HG03565 (cell line): ENCODE measurements around the gene ASCC3.

Experiments
- ATAC-seq: cut with Tn5 transposase; IDR thresholded peaks from one replicate; pipeline ENCODE4 v1.9.1; 2021; ENCODE audit warnings: mild to moderate bottlenecking, moderate library complexity; ENCODE audit not compliant: unreplicated experiment

The ASCC3 gene, protein sequence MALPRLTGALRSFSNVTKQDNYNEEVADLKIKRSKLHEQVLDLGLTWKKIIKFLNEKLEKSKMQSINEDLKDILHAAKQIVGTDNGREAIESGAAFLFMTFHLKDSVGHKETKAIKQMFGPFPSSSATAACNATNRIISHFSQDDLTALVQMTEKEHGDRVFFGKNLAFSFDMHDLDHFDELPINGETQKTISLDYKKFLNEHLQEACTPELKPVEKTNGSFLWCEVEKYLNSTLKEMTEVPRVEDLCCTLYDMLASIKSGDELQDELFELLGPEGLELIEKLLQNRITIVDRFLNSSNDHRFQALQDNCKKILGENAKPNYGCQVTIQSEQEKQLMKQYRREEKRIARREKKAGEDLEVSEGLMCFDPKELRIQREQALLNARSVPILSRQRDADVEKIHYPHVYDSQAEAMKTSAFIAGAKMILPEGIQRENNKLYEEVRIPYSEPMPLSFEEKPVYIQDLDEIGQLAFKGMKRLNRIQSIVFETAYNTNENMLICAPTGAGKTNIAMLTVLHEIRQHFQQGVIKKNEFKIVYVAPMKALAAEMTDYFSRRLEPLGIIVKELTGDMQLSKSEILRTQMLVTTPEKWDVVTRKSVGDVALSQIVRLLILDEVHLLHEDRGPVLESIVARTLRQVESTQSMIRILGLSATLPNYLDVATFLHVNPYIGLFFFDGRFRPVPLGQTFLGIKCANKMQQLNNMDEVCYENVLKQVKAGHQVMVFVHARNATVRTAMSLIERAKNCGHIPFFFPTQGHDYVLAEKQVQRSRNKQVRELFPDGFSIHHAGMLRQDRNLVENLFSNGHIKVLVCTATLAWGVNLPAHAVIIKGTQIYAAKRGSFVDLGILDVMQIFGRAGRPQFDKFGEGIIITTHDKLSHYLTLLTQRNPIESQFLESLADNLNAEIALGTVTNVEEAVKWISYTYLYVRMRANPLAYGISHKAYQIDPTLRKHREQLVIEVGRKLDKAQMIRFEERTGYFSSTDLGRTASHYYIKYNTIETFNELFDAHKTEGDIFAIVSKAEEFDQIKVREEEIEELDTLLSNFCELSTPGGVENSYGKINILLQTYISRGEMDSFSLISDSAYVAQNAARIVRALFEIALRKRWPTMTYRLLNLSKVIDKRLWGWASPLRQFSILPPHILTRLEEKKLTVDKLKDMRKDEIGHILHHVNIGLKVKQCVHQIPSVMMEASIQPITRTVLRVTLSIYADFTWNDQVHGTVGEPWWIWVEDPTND (N-terminal part only)

DNA sequence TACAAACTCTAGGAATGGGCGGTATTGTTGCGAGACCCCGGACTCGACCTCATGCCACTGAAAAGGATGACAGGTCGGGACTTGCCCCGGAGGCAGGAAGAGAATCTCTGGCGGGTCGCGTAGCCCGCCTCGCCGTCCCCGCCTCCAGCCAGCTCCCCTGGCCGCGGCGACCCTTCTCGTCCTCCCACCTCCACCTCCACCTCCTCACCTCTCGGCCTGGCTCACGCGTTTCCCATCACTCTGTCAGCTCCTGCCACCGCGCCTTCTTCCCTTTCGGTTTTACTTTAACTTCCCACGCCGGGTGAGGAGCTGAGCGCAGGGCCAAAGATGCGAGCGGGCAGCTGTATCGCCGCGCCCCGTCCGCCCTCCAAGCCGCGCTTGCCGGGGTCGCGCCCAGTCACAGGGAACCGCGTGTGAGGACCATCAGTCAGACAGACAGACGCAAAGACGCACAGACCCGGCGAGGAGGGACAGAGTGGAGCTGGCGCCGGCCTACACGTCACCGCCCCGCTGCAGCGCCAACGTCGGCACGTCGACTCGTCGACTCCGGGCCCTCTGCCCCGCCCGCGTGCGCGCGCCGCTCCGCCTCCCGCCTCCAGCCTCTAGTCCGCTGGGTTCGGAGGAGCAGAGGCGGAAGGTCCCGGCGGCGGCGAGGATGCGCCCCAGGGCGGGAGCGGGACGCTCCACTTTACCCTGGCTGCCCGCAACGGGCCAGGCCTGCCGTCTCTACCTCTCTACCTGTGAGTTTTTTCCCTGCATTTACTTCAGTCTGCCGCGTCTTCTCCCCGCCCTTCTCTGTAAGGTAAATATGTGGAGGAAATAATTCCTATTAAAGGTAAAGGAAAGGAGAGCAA lies at the start of gene ASCC3:
TSS of gene ASCC3 (minus strand) at position 477 of the 854 bp plus-strand sequence. CDS start 13,332 bp downstream, outside the sequence.
- peak; percentile 95 for ATAC-seq

DNA sequence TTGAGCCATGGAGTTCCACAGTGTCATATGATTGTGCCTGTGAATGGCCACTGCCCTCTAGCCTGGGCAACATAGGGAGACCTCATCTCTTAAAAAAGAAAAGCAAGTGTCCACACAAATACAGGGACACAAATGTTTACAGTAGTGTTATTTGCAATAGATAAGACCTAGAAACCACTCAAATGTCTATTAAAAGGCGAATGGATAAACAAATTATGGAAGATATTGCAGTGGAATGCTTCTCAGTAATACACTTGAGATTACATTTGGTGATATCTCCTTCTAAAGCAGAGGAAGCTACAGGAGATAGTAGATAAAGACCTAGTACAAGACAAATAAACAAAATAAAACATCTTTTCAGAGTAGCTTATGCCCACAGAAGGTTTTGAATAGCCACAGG lies 44.6 kb upstream of the ASCC3 start:
- no peak for ATAC-seq

DNA sequence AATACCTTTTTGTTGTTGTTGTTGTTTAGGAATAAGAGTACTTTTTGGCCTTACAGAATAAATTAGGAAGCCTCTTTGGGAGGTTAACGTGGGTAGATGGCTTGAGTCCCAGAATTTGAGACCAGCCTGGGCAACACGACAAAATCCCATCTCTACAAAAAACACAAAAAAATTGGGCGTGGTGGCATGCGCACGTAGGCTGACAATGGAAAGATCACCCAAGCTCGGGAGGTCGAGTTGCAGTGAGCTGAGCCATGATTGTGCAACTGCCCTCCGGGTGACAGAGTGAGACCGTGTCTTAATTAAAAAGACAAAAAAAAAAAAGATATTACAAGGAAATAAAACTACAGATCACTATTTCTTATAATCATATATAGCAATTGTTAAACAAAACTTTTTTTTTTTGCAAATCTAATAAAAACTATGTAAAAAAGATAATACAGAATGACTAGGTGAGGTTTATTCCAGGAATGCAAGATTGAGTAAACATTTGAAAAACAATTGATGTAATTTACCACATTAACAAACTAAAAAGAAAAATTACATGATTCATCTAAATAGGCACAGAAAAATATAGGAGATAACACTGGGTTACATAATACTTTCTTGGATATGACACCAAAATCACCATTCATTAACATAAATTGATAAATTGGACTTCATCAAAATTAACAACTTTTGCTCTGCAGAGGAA lies 43.6 kb upstream of the ASCC3 start:
- ATAC-seq = no peak

DNA sequence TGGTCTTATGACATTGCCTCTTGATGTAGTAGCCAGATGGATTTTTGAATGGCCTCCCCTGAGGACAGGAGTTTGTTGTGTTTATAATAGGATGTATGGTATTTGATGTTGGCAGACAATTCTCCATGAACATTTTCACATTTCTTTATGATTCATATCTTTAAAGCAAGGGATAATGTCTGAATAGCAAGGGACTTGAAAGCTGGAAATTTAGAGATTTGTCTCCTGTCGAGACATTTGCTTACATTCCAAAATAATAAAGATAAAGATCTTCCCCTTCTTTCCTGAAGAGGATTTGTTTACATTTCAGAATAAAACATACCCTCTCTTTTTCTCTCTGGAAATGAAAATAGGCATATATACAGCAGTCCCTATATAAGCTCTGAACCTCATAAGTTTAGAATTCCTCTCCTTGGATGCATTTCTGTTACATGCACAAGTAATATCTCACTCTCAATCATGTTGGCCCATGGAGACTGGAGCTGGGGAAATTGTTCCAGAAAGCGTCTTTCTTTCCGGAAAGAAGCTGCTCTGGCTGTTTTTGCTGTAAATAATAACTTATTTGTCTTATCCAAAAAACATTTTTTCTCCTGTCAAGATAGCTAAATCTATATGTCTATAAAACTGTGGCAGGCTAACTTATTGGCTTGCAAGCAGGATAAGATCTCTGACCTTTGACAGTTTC lies 42.5 kb upstream of the ASCC3 start:
- no peak for ATAC-seq

DNA sequence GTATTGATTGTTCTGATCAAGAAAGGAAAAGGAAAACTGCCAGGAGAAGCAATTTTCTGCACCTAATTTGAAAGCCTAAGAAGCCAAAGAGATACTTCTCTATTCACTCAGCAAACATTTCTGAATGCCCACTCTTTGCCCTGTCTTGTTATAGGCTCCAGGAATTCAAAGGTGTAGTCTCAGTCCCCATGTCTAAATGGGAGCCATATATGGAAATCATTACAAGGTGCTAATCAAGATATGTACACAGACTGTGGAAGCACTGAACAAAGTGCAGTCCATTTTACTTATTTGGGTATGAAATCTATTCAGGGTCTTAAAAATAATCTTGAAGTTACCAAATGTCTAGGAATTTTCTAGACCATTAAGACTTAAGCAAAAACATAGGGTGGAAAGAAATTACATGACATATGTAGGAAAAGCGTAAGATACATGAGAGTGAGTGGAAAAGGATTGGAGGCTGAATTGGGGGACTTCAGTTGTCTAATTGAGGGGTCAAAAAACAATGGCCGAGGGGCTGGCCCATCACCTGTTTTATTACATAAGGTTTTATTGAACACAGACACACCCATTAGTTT lies 39.0 kb upstream of the ASCC3 start:
- no peak for ATAC-seq

DNA sequence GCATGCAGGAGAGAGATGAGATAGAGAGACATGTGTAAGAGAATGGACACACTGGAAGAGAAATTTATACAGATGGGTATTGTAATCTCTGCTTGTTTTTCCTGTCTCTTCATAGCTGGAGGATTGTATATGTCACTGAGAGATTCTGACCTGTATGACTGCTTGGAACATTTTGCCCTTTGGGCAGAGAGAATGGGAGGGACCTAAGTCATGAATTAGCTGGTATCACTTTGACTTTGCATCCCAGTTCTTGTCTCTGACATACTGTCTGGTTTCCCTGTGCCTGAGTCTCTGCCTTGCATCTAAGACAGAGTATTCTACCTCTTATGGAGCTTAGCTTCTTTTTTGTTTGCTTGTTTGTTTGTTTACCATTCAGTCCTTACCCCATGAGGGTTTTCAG lies 37.0 kb upstream of the ASCC3 start:
- no peak for ATAC-seq

DNA sequence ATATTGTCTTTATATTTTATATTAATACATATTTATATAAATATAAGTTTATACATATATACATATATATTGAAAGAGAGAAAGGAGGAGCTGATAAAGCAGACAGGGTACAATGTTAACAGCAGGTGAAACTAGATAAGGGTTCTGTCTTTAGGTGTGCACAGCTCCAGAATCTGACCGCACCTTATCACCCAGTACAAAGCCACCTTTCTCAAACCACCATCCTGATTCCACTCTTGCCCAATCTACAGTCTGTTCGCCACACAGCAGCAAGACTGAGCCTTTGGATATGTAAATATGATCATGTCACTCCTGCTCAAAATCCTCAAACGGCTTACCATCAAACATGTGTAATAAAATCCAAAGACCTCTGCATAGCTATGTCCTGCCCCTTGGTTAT lies 34.7 kb upstream of the ASCC3 start:
- no peak for ATAC-seq

DNA sequence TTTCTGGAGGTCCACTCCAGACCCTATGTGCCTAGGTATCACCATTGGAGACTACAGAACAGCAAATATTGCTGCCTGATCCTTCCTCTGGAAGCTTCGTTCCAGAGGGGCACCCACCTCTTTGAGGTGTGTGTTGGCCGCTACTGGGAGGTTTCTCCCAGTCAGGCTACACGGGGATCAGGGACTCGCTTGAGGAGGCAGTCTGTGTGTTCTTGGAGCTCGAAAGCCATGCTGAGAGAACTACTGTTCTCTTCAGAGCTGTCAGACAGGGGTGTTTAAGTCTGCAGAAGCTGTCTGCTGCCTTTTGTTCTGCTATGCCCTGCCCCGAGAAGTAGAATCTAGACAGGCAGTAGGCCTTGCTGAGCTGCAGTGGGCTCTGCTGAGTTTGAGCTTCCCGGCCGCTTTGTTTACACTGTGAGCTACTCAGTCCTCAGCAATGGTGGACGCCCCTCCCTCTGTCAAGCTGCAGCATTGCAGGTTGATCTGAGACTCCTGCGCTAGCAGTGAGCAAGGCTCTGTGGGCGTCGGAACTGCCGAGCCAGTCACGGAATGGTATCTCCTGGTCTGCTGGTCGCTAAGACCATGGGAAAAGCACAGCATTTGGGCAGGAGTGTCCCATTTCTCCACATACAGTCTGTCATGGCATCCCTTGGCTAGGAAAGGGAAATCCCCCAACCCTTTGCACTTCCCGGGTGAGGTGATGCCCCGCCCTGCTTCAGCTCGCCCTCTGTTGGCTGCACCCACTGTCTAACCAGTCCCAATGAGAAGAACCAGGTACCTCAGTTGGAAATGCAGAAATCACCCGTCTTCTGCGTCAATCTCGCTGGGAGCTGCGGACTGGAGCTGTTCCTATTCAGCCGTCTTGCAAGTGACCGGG lies 32.5 kb upstream of the ASCC3 start:
- no peak for ATAC-seq

DNA sequence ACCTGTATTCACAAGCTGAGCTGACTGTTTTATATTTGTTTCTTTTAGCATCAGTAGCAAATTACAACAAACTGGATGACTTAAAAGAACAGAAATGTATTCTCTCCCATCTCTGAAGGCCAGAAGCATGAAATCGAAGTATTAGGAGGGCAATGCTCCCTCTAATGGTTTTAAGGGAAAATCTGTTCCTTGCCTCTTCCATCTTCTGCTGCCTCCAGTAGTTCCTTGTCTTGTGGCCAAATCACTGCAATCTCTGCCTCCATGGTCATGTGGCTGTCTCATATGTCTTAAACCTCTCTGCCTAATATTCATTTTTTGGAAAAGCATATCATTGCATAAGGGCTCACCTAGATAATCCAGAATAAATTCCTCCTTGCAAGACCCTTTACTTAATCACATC lies 25.2 kb upstream of the ASCC3 start:
- ATAC-seq = no peak

DNA sequence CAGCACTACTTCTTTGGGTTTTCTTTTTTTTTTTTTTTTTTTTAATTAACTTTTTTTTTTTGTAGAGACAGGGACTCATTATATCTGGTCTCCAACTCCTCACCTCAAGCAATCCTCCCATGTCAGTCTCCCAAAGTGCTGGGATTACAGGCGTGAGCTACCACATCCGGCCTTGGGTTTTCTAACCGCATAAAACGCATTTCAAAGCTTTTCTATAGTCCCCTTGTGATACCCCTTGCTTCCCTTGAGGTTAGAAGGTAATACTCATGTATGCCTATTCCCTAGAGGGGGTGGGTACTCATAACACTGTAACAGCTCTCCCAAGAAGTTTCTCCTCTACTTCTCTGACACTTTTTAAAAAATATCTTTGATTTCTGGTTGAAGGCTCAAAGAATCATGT lies 23.9 kb upstream of the ASCC3 start:
- ATAC-seq = no peak

DNA sequence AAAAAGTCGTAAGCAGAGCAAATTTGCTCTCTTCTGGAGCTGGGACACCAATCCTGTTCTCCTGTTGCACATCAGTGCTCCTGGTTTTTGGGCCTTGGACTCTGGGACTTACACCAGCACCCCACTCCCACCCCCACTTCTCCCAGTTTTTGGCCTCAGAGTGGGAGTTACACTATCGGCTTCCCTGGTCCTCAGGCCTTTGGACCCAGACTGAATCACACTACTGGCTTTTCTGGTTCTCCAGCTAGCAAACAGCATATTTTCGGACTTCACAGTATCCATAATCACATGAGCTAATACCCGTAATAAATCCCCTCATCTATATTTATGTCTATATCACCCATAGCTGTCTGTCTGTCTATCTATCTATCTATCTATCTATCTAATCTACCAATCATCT lies 23.2 kb upstream of the ASCC3 start:
- no peak for ATAC-seq

DNA sequence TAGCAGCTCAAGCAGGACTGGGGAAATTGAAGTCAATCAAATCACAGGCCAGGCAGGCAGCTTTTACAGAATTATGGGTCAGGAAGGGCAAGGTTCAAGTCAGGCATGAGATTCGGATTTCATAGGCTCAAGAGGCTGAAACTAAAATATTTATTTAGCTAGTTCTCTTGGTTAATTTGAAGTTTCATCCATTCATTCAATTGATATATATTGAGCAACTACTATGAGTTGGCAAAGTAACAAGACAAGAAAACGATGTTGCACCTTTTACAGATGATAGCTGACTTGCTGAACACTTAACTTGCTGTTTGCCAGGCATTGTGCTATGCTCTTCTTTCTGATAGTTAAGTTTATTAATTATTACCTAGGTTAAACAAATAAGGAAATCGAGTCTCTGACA lies 20.5 kb upstream of the ASCC3 start:
- ATAC-seq = no peak

DNA sequence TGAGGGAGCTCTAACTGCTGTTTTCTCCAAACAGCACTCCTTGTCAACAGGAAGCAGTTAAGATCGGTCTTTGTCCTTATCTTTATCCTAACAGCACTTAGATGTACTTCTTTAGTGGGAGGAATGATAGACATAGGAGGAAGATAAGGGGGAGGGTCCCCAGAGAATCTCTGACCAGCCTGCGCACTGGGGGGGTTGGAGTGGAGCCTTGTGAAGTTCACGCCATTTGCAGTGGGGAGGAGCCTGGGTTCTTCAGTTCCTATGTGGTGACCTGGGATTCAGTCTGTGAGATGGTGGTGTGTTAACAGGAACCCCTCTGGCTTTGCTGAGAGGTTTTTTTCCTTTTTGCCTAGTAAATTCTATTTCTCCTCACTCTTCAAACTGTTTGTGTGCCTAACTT lies 18.1 kb upstream of the ASCC3 start:
- ATAC-seq = no peak

DNA sequence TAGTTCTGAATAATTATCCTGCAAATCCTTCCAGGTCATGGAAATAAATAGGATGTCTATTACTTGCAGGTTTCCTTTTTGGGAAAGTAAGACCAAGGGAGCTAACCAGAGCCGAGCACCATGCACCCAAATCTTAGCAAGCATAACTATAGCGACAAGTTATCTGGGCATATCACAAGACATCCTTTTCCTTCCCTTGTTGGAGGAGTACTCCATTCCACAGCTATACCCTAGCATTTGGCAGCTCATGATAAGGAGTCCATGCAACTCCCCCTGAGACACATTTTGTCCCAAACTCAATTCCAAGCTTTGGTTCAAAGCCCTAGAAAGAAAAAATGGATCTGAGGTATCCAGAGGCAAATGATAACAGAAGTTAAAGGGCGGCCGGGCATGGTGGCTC lies 16.5 kb upstream of the ASCC3 start:
- ATAC-seq = no peak

DNA sequence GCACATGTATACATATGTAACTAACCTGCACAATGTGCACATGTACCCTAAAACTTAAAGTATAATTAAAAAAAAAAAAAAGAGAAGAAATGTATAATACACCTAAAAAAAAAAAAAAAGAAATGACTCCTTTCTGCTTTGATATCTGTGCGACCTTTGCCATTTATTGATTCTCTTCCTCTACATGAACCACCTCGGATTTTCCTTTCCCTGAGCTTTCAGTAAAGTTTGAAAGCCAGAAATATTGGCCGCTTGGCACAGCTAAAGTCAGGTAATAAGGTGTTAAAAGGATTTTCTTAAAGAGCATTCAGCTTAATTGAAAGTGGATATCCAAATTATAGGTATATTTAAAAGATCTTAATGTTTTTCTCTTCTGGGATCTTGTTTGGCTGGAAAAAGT lies 12.6 kb upstream of the ASCC3 start:
- no peak for ATAC-seq

DNA sequence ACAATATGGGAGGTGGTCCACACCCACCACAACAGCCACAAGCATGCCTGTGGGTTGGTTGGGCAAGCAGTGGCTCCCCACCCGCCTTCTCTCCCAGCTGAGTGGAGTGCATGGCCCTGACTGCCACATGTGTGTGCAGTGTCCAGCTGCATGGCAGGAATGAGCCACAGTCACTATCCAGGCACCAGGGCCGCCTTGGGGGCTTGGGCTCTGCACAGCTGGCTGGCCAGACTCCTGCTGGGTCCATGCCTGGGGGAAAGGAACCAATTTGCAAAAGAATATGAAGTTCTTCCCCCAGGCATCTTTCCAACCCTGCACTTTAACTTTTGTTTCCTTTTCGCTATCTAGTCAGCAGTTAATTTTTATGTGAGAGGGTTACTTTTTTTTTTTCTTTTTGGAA lies 11.6 kb upstream of the ASCC3 start:
- no peak for ATAC-seq

DNA sequence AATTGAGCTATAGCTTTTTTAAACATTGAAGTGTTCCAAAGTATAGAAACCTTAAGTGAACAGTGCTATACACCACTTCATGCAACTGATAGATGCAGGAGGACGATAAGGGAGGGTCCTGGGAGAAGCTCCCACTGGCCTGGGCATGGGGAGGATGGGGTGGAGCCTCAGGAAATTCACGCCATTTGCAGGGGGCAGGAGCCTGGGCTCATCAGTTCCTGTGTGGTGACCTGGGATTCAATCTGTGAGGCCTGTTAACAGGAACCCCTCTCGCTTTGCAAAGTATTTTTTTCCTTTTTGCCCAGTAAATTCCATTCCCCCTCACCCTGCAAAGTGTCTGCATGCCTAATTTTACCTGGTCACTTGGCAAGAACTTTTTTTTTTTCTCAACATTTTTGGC lies 11.0 kb upstream of the ASCC3 start:
- no peak for ATAC-seq

DNA sequence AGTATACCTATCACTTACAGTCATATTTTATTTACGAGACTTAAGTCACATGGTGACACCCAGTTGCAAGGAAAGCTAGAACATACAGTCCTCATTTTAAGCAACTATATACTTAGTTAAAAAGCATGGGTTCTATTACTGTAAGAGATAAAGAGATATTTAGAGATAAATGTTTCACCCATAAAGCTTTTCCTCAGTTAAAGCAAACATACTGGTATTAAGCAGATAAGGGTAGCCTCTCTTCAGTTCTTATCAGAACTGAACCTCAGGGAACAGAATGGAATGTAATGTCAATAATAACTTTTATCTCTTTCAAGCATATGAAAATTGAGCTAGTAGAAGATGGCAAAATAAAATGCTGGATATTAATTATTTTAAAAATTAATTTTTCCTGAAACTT lies 9.9 kb upstream of the ASCC3 start:
- ATAC-seq = no peak
